ENCODE results near the gene RMC1. TPM values are rescaled to one million over a fixed set of nuclear protein-coding genes. Genes with fewer than 3 reads are reported as not detected.

RMC1 gene
- total and polyA plus RNA-seq, 2 donors from 2014 or later, result 25.9 to 40.4 TPM

DNA sequence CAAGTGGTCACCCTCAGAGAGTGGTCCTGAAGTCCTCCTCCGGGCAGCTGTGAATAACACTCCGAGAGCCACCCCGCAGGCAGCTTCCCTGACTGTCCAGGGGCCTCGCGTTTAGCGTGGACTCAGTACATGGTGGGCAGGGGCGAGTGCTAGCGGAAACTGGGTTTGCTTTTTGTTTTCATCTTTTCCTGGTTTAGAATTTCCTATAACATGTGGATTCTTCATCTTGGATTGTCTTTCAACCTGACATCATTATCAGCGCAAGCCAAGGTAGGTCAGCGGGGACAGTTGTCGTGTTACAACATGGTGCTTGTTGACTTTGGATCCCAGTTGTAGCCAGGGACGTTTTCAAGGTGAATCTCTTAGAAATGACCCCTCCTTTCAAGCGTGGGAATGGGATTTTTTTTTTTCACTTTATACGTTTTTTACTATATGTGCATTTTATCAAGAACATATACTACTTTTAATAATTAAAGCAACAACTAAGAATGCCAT, 20.9 kb downstream of the RMC1 start:
- no peaks in the 10 kb centered on the region for H3K4me1 ChIP-seq (ENCODE audit: control insufficient read depth in 2 of 3, insufficient read depth in 2 of 3, low read depth in 1 of 3, low read length in 3 of 3)
- no peak overlapping the region for H3K4me3 ChIP-seq (ENCODE audit: low read length in 3 of 3)
- DNase-seq (no peak), FAIRE-seq (no peak)
- H3K27me3 ChIP-seq (ENCODE audit: control insufficient read depth, insufficient read depth, low read length), result no peaks in the 10 kb centered on the region
- TF ChIP-seq, protein P1, sequence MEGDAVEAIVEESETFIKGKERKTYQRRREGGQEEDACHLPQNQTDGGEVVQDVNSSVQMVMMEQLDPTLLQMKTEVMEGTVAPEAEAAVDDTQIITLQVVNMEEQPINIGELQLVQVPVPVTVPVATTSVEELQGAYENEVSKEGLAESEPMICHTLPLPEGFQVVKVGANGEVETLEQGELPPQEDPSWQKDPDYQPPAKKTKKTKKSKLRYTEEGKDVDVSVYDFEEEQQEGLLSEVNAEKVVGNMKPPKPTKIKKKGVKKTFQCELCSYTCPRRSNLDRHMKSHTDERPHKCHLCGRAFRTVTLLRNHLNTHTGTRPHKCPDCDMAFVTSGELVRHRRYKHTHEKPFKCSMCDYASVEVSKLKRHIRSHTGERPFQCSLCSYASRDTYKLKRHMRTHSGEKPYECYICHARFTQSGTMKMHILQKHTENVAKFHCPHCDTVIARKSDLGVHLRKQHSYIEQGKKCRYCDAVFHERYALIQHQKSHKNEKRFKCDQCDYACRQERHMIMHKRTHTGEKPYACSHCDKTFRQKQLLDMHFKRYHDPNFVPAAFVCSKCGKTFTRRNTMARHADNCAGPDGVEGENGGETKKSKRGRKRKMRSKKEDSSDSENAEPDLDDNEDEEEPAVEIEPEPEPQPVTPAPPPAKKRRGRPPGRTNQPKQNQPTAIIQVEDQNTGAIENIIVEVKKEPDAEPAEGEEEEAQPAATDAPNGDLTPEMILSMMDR (IDR thresholded peaks at IDR 0.05; ENCODE audit: borderline replicate concordance, extremely low read depth, insufficient read depth), result no peak
- no peak overlapping the region for H3K27ac ChIP-seq (ENCODE audit: low read depth in 2 of 2, low read length in 2 of 2)
- H3K36me3 ChIP-seq (ENCODE audit: control insufficient read depth in 2 of 3, insufficient read depth in 3 of 3, low read length in 3 of 3), result peaks cover 2 to 62% (median 44%) of the 10 kb centered on the region in 3 donors
- intact Hi-C loops (cut with DNase I), result no loop called here
- H3K9me3 ChIP-seq (ENCODE audit: control insufficient read depth in 2 of 3, insufficient read depth in 1 of 3, low read length in 3 of 3), result no peaks in the 10 kb centered on the region
- H3K9ac ChIP-seq (ENCODE audit: low read length in 3 of 3), result no peak overlapping the region

DNA sequence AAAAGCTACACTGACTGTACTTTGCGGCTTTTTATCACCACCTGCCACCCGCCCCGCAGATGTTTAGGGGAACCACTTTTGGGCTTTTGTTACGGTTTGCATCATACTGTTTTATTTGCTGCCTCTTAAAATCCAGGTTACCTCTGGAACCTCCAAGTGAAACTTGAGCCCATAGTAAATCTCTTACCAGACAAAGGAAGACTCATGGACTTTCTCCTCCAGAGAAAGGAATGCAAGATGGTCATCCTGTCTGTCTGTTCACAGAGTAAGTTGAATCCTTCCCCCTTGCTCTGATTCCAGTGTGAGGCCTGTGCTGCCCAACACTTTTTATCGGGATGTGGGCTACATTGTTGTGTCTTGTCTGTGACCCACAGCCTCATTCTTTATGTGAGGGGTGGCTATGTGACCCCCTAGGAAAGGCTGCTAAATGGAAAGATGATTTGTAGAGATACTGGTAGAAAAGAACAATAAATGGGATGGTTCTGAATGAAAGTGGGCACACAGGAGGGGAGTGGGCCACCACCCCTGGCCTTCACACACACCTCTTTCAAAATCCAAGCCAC, 23.3 kb downstream of the RMC1 start:
- intact Hi-C loops (cut with DNase I), result no loop called here
- TF ChIP-seq, protein P1 (IDR thresholded peaks at IDR 0.05; ENCODE audit: borderline replicate concordance, extremely low read depth, insufficient read depth), result no peak

DNA sequence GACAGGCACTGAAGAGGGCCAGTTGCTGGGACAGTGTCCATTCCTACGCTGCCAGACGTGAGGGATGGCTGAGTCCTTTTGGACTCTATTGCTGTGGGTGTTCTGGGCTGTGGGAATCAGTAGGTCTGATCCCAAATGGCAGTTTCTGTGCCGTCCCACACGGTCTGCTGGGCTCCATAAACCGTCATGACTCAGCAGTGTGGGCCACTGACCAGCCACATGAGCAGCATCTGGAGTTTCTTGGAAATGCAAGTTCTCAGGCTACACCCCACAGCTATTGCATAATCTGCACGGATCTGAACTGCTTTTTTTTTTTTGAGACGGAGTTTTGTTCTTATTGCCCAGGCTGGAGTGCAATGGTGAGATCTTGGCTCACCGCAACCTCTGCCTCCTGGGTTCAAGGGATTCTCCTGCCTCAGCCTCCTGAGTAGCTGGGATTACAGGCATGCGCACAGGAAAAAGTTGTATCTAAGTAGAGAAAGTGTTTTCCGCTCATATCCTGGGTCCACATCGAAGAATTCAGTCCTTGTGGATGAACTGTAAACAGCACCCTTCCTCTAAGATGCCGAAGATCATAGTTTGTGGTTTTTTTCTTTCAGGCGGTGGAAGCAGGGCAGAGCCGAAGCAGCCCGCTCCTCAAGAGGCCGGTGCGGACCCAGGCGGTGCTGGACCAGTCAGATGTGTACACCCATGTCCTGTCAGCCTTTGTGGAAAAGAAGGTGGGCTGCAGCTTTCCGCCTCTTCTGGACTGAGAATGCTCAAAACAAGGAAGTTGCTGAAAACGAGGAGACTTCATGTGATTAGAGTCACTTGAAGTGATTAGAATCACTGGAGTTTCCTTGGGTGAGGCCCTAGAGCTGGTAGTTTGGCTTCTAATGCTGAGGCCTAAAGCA, 25.5 kb downstream of the RMC1 start:
- Histone ChIP-seq H3K4me3 (ENCODE audit: low read length in 3 of 3) (no peak overlapping the region), H3K9ac (ENCODE audit: low read length in 3 of 3) (no peak overlapping the region), H3K36me3 (ENCODE audit: control insufficient read depth in 2 of 3, insufficient read depth in 3 of 3, low read length in 3 of 3) (peaks cover 6 to 55% (median 44%) of the 10 kb centered on the region in 3 donors), H3K27me3 (ENCODE audit: control insufficient read depth, insufficient read depth, low read length) (no peaks in the 10 kb centered on the region), H3K4me1 (ENCODE audit: control insufficient read depth in 2 of 3, insufficient read depth in 2 of 3, low read depth in 1 of 3, low read length in 3 of 3) (no peaks in the 10 kb centered on the region), H3K9me3 (ENCODE audit: control insufficient read depth in 2 of 3, insufficient read depth in 1 of 3, low read length in 3 of 3) (no peaks in the 10 kb centered on the region), H3K27ac (ENCODE audit: low read depth in 2 of 2, low read length in 2 of 2) (no peak overlapping the region)
- FAIRE-seq (no peak), DNase-seq (no peak)
- TF ChIP-seq, protein P1 (IDR thresholded peaks at IDR 0.05; ENCODE audit: borderline replicate concordance, extremely low read depth, insufficient read depth), result no peak
- intact Hi-C loops (cut with DNase I), result no loop called here

More for the DNA sequence above, 23.3 kb downstream of the RMC1 start:
- H3K9ac ChIP-seq (ENCODE audit: low read length in 3 of 3), result no peak overlapping the region
- no peaks in the 10 kb centered on the region for H3K4me1 ChIP-seq (ENCODE audit: control insufficient read depth in 2 of 3, insufficient read depth in 2 of 3, low read depth in 1 of 3, low read length in 3 of 3)
- FAIRE-seq (no peak), DNase-seq (peak in 3 of 5 donors; percentile 28 to 75 (median 74))
- peaks cover 4 to 59% (median 43%) of the 10 kb centered on the region in 3 donors for H3K36me3 ChIP-seq (ENCODE audit: control insufficient read depth in 2 of 3, insufficient read depth in 3 of 3, low read length in 3 of 3)
- H3K27me3 ChIP-seq (ENCODE audit: control insufficient read depth, insufficient read depth, low read length), result no peaks in the 10 kb centered on the region
- H3K4me3 ChIP-seq (ENCODE audit: low read length in 3 of 3), result no peak overlapping the region
- no peak overlapping the region for H3K27ac ChIP-seq (ENCODE audit: low read depth in 2 of 2, low read length in 2 of 2)
- H3K9me3 ChIP-seq (ENCODE audit: control insufficient read depth in 2 of 3, insufficient read depth in 1 of 3, low read length in 3 of 3), result no peaks in the 10 kb centered on the region

Measured in kidney (tissue), 14 donors.